ENCODE results near the gene TRIM9.

TRIM9 gene

DNA sequence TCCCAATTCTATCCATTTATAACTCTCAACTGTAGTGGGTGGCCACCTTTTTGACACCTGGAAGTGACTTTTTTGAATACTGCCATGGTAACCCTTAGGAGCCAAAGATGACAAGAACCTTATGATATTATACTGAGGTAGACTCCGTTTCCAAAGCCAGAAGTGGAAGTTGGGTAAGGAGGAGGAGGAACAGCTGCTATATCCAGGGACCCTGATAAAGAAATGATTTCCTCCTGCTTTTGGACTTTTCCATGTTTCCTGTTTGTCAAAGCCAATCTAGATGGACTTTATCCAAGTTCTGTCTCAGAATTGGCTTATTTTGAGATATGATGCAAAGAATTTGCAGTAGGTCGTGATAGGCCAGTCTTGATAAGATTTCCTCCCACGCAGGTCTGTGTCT is 14.3 kb downstream of the TRIM9 start (continued):
- TF ChIP-seq CSRNP3 (CRISPR knock-in tag; IDR thresholded peaks at IDR 0.05) (no peak), TOX (CRISPR knock-in tag; IDR thresholded peaks at IDR 0.05; ENCODE audit: borderline replicate concordance) (no peak)

GRCh38 chr14:51079489-51079888 is 15.4 kb downstream of the TRIM9 start:
- peak; percentile 80 for TF ChIP-seq ISL1 (CRISPR knock-in tag; IDR thresholded peaks at IDR 0.05)
- no peak for TF ChIP-seq BACH2 (CRISPR knock-in tag; IDR thresholded peaks at IDR 0.05; ENCODE audit: borderline replicate concordance)
- peak; percentile 44; the same call in 2 of the 3 replicates for ATAC-seq

GRCh38 chr14:51079085-51079484 is 15.8 kb downstream of the TRIM9 start:
- no peak for ATAC-seq
- no peak for TF ChIP-seq ZC3H10 (CRISPR knock-in tag; IDR thresholded peaks at IDR 0.05)
- TF ChIP-seq, protein P1, sequence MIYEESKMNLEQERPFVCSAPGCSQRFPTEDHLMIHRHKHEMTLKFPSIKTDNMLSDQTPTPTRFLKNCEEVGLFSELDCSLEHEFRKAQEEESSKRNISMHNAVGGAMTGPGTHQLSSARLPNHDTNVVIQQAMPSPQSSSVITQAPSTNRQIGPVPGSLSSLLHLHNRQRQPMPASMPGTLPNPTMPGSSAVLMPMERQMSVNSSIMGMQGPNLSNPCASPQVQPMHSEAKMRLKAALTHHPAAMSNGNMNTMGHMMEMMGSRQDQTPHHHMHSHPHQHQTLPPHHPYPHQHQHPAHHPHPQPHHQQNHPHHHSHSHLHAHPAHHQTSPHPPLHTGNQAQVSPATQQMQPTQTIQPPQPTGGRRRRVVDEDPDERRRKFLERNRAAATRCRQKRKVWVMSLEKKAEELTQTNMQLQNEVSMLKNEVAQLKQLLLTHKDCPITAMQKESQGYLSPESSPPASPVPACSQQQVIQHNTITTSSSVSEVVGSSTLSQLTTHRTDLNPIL (CRISPR knock-in tag; IDR thresholded peaks at IDR 0.05; ENCODE audit: low read depth) = no peak

DNA sequence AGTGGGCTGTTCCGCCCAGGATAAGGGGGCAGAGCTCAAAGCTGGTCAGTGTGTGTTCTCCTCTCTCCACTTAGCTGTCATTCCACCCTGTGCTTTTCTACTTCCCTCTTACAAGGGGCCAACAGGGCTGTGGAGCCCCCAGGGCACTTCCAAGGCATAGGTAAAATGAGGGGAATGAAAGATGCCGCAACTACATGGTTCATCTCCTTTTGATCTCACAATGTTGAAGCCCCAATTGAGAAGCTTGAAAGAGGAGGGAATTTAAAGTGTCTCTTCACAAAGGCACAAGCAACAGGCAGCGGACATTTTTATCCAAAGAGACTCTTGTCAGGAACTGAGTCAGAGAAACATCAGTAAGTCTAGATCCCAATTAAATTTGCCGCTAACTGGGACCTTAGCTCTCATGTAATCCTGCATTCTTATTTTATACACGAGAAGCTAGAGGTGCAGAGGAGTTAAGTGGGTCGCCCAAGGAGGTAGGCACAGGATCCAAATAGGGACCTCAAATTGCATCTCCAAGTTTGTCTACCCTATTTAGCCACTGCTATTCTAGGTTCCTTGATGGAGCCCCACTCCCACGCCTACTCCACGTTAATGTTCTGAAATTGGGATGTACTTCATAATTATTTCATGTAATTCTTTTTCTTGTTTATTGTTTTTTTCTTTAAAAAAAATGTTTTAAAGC is 20.1 kb downstream of the TRIM9 start:
- no peak for TF ChIP-seq PPARA (CRISPR knock-in tag; IDR thresholded peaks at IDR 0.05; ENCODE audit: borderline replicate concordance)
- TF ChIP-seq OSR1 (CRISPR knock-in tag; IDR thresholded peaks at IDR 0.05) = no peak
- TF ChIP-seq, protein P2, sequence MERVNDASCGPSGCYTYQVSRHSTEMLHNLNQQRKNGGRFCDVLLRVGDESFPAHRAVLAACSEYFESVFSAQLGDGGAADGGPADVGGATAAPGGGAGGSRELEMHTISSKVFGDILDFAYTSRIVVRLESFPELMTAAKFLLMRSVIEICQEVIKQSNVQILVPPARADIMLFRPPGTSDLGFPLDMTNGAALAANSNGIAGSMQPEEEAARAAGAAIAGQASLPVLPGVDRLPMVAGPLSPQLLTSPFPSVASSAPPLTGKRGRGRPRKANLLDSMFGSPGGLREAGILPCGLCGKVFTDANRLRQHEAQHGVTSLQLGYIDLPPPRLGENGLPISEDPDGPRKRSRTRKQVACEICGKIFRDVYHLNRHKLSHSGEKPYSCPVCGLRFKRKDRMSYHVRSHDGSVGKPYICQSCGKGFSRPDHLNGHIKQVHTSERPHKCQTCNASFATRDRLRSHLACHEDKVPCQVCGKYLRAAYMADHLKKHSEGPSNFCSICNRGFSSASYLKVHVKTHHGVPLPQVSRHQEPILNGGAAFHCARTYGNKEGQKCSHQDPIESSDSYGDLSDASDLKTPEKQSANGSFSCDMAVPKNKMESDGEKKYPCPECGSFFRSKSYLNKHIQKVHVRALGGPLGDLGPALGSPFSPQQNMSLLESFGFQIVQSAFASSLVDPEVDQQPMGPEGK (CRISPR knock-in tag; IDR thresholded peaks at IDR 0.05; ENCODE audit: borderline replicate concordance) = no peak
- TF ChIP-seq ZC3H10 (CRISPR knock-in tag; IDR thresholded peaks at IDR 0.05) = no peak
- TF ChIP-seq ZNF565 (CRISPR knock-in tag; conservative IDR thresholded peaks at IDR 0.05; ENCODE audit: low read depth) = no peak
- TF ChIP-seq ARNTL (CRISPR knock-in tag; IDR thresholded peaks at IDR 0.05; ENCODE audit: borderline replicate concordance, low read depth) = no peak
- TF ChIP-seq ISL1 (CRISPR knock-in tag; IDR thresholded peaks at IDR 0.05) = no peak
- TF ChIP-seq CSRNP3 (CRISPR knock-in tag; IDR thresholded peaks at IDR 0.05) = no peak
- TF ChIP-seq ESRRG (CRISPR knock-in tag; IDR thresholded peaks at IDR 0.05) = no peak
- no peak for TF ChIP-seq ZFP30 (CRISPR knock-in tag; IDR thresholded peaks at IDR 0.05)
- TF ChIP-seq GLIS3 (CRISPR knock-in tag; IDR thresholded peaks at IDR 0.05) = no peak
- no peak for TF ChIP-seq TSHZ2 (CRISPR knock-in tag; IDR thresholded peaks at IDR 0.05)
- no peak for TF ChIP-seq ZNF70 (CRISPR knock-in tag; IDR thresholded peaks at IDR 0.05)
- TF ChIP-seq TCF4 (CRISPR knock-in tag; IDR thresholded peaks at IDR 0.05; ENCODE audit: borderline replicate concordance) = no peak
- no peak for TF ChIP-seq BACH2 (CRISPR knock-in tag; IDR thresholded peaks at IDR 0.05; ENCODE audit: borderline replicate concordance)
- TF ChIP-seq ZFP3 (CRISPR knock-in tag; IDR thresholded peaks at IDR 0.05) = no peak
- no peak for ATAC-seq
